ENCODE data around the gene ABCG8. TPM values are rescaled to one million over a fixed set of nuclear protein-coding genes. Genes with fewer than 3 reads are reported as not detected.

ABCG8 gene
- total RNA-seq, 1 experiment from 2014 or later = not detected

- Mint-ChIP-seq H3K9me3 (ENCODE audit: unreplicated experiment) (no peaks in the 10 kb centered on the region), H3K36me3 (ENCODE audit: insufficient read depth, unreplicated experiment) (no peaks in the 10 kb centered on the region), H3K27me3 (ENCODE audit: insufficient read depth, unreplicated experiment) (peaks cover 57% of the 10 kb centered on the region), H3K4me3 (ENCODE audit: unreplicated experiment) (no peak overlapping the region), H3K4me1 (ENCODE audit: insufficient read depth, unreplicated experiment) (no peaks in the 10 kb centered on the region), H3K27ac (ENCODE audit: low read depth, unreplicated experiment) (no peak overlapping the region)
- TF ChIP-seq CTCF (IDR thresholded peaks at IDR 0.05; ENCODE audit: unreplicated experiment) = no peak
- ChIA-PET CTCF (interaction anchor here (0.6 kb wide), 1 partner anchor 25 kb away, joined by 3 read pairs; no protein-coding TSS in a partner anchor), POLR2A (no interaction called here)
- intact Hi-C loops (cut with micrococcal nuclease) = no loop called here
- no TSS peak for BruUV-seq (replicated peaks)
- DNase-seq (ENCODE audit: unreplicated experiment) = no peak
Observed at GRCh38 chr2:43852196-43852730, 13.5 kb downstream of the ABCG8 start.

DNA sequence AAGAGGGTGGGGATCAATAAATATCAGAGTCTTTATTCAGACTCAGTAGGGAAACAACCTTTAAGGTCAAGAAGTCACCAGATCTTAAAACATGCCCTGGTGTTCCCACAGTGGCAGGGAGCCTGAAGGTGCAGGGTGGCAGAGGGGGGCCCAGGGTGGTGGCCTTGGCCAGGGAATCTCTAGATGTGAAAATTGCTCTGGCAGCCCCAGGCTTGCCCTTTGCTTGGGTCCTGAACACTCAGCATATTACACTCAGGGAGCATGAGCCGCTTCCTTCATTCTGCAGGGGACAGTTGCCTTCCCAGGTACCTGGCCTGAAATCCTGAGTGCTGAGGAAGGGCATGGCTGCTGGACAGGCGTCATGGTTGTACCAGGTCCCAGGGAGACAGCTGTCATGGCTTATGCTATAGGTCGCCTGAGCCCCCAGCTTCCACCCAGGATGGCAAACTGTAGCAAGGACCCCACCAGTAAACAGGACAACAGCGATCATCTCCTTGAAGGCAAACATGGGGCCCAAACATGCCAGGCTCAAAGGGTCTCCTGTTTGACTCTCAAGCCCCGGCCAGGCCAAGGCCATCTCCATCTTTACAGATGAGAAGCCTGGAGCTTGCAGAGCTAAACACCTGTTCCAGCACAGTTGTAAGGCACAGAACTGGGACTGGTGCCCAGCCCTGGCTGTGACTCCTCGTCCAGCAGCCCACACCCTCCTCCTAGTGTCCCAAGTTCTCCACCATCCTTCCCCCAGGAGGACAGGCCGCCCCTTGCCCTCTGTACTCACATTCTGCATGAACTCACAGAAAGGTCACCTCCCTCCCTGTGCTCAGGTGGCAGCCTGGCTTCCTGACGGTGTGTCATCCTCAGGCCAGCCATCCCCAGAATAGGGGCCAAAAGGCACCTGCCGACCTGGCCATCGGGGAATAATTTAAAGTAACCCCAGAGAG, 14.6 kb downstream of the ABCG8 start:
- Mint-ChIP-seq H3K9me3 (ENCODE audit: unreplicated experiment) (no peaks in the 10 kb centered on the region), H3K4me1 (ENCODE audit: insufficient read depth, unreplicated experiment) (no peaks in the 10 kb centered on the region), H3K36me3 (ENCODE audit: insufficient read depth, unreplicated experiment) (no peaks in the 10 kb centered on the region), H3K27ac (ENCODE audit: low read depth, unreplicated experiment) (no peak overlapping the region), H3K4me3 (ENCODE audit: unreplicated experiment) (no peak overlapping the region), H3K27me3 (ENCODE audit: insufficient read depth, unreplicated experiment) (peaks cover 69% of the 10 kb centered on the region)
- BruUV-seq (replicated peaks) = no TSS peak
- no peak for DNase-seq (ENCODE audit: unreplicated experiment)
- ChIA-PET CTCF (no interaction called here), POLR2A (no interaction called here)
- no peak for TF ChIP-seq CTCF (IDR thresholded peaks at IDR 0.05; ENCODE audit: unreplicated experiment)
- intact Hi-C loops (cut with micrococcal nuclease) = no loop called here

- Mint-ChIP-seq H3K4me1 (ENCODE audit: insufficient read depth, unreplicated experiment) (no peaks in the 10 kb centered on the region), H3K9me3 (ENCODE audit: unreplicated experiment) (no peaks in the 10 kb centered on the region), H3K36me3 (ENCODE audit: insufficient read depth, unreplicated experiment) (no peaks in the 10 kb centered on the region), H3K4me3 (ENCODE audit: unreplicated experiment) (no peak overlapping the region), H3K27ac (ENCODE audit: low read depth, unreplicated experiment) (no peak overlapping the region), H3K27me3 (ENCODE audit: insufficient read depth, unreplicated experiment) (peaks cover 81% of the 10 kb centered on the region)
- intact Hi-C loops (cut with micrococcal nuclease) = no loop called here
- no peak for DNase-seq (ENCODE audit: unreplicated experiment)
- no peak for TF ChIP-seq CTCF (IDR thresholded peaks at IDR 0.05; ENCODE audit: unreplicated experiment)
- BruUV-seq (replicated peaks) = no TSS peak
- CTCF ChIA-PET = interaction anchor here (0.6 to 1.1 kb wide), 2 partner anchors 166 to 246 kb away, joined by 3 read pairs; no protein-coding TSS in a partner anchor
- POLR2A ChIA-PET = no interaction called here
Observed at GRCh38 chr2:43854671-43855070, 15.9 kb downstream of the ABCG8 start.

DNA sequence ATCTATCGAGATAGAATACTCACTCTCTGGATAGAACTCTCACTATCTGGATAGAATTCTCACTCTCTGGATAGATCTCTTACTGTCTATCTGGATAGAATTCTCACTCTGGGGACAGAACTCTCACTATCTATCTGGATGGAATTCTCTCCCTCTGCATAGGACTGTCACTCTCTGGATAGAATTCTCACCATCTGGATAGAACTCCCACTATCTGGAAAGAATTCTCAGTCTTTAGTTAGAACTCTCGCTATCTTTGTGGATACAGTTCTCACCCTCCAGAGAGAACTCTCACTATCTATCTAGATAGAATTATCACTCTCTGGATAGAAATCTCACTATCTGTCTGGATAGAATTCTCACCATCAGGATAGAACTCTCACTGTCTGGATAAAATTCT, 16.5 kb downstream of the ABCG8 start:
- Mint-ChIP-seq H3K27ac (ENCODE audit: low read depth, unreplicated experiment) (no peak overlapping the region), H3K9me3 (ENCODE audit: unreplicated experiment) (no peaks in the 10 kb centered on the region), H3K27me3 (ENCODE audit: insufficient read depth, unreplicated experiment) (peaks cover 87% of the 10 kb centered on the region), H3K36me3 (ENCODE audit: insufficient read depth, unreplicated experiment) (no peaks in the 10 kb centered on the region), H3K4me3 (ENCODE audit: unreplicated experiment) (no peak overlapping the region), H3K4me1 (ENCODE audit: insufficient read depth, unreplicated experiment) (no peaks in the 10 kb centered on the region)
- no peak for TF ChIP-seq CTCF (IDR thresholded peaks at IDR 0.05; ENCODE audit: unreplicated experiment)
- intact Hi-C loops (cut with micrococcal nuclease) = no loop called here
- CTCF ChIA-PET = no interaction called here
- DNase-seq (ENCODE audit: unreplicated experiment) = no peak
- POLR2A ChIA-PET = no interaction called here
- no TSS peak for BruUV-seq (replicated peaks)

All from MCF 10A (cell line).